IMR-90 (cell line): ENCODE data around the gene FAM163A. TPM values are rescaled to one million over a fixed set of nuclear protein-coding genes. Genes with fewer than 3 reads are reported as not detected.

Experiments
- ATAC-seq: fragments of 200-7000 bp; cut with Tn5 transposase; 2 replicates; pipeline ENCODE4 v1.9.1; 2020; ENCODE audit warnings: low read depth, mild to moderate bottlenecking, moderate library complexity
- BruUV-seq: library from RNA; stranded (reverse); fragments of 400-500 nt; replicated peaks from 2 replicates; lab custom pipeline; 2021; lab: Mats Ljungman, UMichigan
- CTCF ChIA-PET: fragments of 300-600 bp; formaldehyde crosslinking; extraction: SDS; loops from one replicate; lab custom pipeline; 2021; ENCODE audit warnings: antibody characterized with exemption; lab: Yijun Ruan, JAX
- POLR2A ChIA-PET: fragments of 300-600 bp; sonication (Branson Sonifier 250); formaldehyde crosslinking; loops from one replicate; lab custom pipeline; 2022; ENCODE audit warnings: antibody characterized with exemption; ENCODE audit not compliant: unreplicated experiment; lab: Charles Lee
- DNase-seq: peaks from one replicate; pipeline ENCODE4 v3.0.0; 2013
- H2AFZ ChIP-seq: replicated peaks from 2 replicates; pipeline ENCODE3; 2013; ENCODE audit warnings: low read length, mild to moderate bottlenecking; ENCODE audit not compliant: poor library complexity
- H2AK5ac ChIP-seq: 2 replicates; pipeline ENCODE4 v1.6.1; 2013; ENCODE audit warnings: low read depth, low read length, inconsistent platforms
- H2AK9ac ChIP-seq: replicated peaks from 2 replicates; pipeline ENCODE3; 2013; ENCODE audit warnings: mild to moderate bottlenecking, low read depth, low read length, moderate library complexity; ENCODE audit not compliant: poor library complexity
- H2BK120ac ChIP-seq: 2 replicates; pipeline ENCODE4 v1.6.1; 2013; ENCODE audit warnings: low read depth, low read length, inconsistent platforms
- H2BK15ac ChIP-seq: 3 replicates; pipeline ENCODE4 v1.6.1; 2013; ENCODE audit warnings: low read depth, low read length, inconsistent platforms
- H2BK20ac ChIP-seq: 2 replicates; pipeline ENCODE4 v1.6.1; 2013; ENCODE audit warnings: low read depth, mild to moderate bottlenecking, inconsistent platforms, low read length, moderate library complexity
- H2BK5ac ChIP-seq: 2 replicates; pipeline ENCODE4 v1.6.1; 2013; ENCODE audit warnings: mild to moderate bottlenecking, low read depth, low read length, inconsistent platforms; ENCODE audit not compliant: poor library complexity, severe bottlenecking
- H3K14ac ChIP-seq: replicated peaks from 2 replicates; pipeline ENCODE4 v1.6.1; 2013; ENCODE audit warnings: low read depth, low read length, inconsistent platforms
- H3K18ac ChIP-seq: 2 replicates; pipeline ENCODE4 v1.6.1; 2013; ENCODE audit warnings: low read depth, low read length, control low read depth
- H3K23ac ChIP-seq: 2 replicates; pipeline ENCODE4 v1.6.1; 2013; ENCODE audit warnings: low read depth, low read length, inconsistent platforms
- H3K27ac ChIP-seq: 2 replicates; pipeline ENCODE4 v1.5.1; 2013; ENCODE audit warnings: mild to moderate bottlenecking, control low read depth, low read length; ENCODE audit not compliant: insufficient read depth
- H3K27me3 ChIP-seq: 2 replicates; pipeline ENCODE4 v1.6.1; 2013; ENCODE audit warnings: low read length; ENCODE audit not compliant: control insufficient read depth, insufficient read depth
- H3K36me3 ChIP-seq: 2 replicates; pipeline ENCODE4 v1.6.1; 2013; ENCODE audit warnings: low read length, mixed read lengths; ENCODE audit not compliant: control insufficient read depth, insufficient read depth
- H3K4ac ChIP-seq: 2 replicates; pipeline ENCODE4 v1.6.1; 2013; ENCODE audit warnings: low read depth, low read length, inconsistent platforms
- H3K4me1 ChIP-seq: 2 replicates; pipeline ENCODE4 v1.6.1; 2013; ENCODE audit warnings: low read length, mixed read lengths; ENCODE audit not compliant: control insufficient read depth, insufficient read depth
- H3K4me2 ChIP-seq: 2 replicates; pipeline ENCODE4 v1.6.1; 2013; ENCODE audit warnings: low read depth, mild to moderate bottlenecking, control low read depth, low read length, moderate library complexity
- H3K4me3 ChIP-seq: 2 replicates; pipeline ENCODE4 v1.5.1; 2013; ENCODE audit warnings: low read depth, mild to moderate bottlenecking, control low read depth, low read length, moderate library complexity; ENCODE audit not compliant: insufficient read depth
- H3K56ac ChIP-seq: 2 replicates; pipeline ENCODE4 v1.6.1; 2013; ENCODE audit warnings: low read length, inconsistent platforms; ENCODE audit not compliant: insufficient read depth; ENCODE audit errors: extremely low read depth
- H3K79me1 ChIP-seq, 2 experiments: 2 replicates each; pipeline ENCODE4 v1.6.1; 2013; ENCODE audit warnings: low read length in 2 of 2, inconsistent platforms in 1 of 2, low read depth in 1 of 2
- H3K9ac ChIP-seq: 2 replicates; pipeline ENCODE4 v1.6.1; 2013; ENCODE audit warnings: low read depth, low read length, control low read depth
- H3K9me1 ChIP-seq: 2 replicates; pipeline ENCODE4 v1.6.1; 2013; ENCODE audit warnings: low read length, inconsistent platforms; ENCODE audit not compliant: insufficient read depth
- H3K9me3 ChIP-seq: 2 replicates; pipeline ENCODE4 v1.6.1; 2013; ENCODE audit warnings: low read length; ENCODE audit not compliant: control insufficient read depth, insufficient read depth
- H4K20me1 ChIP-seq: 2 replicates; pipeline ENCODE4 v1.6.1; 2013; ENCODE audit warnings: low read length, inconsistent platforms; ENCODE audit not compliant: insufficient read depth
- H4K5ac ChIP-seq: 2 replicates; pipeline ENCODE4 v1.6.1; 2013; ENCODE audit warnings: mild to moderate bottlenecking, low read depth, low read length, control low read depth
- H4K8ac ChIP-seq, 2 experiments: 2 replicates each; pipeline ENCODE4 v1.6.1; 2013; ENCODE audit warnings: low read depth in 2 of 2, low read length in 2 of 2, control low read depth in 1 of 2, inconsistent platforms in 1 of 2
- H4K91ac ChIP-seq: 2 replicates; pipeline ENCODE4 v1.6.1; 2013; ENCODE audit warnings: low read depth, low read length, inconsistent platforms; ENCODE audit not compliant: insufficient read depth
- BHLHE40 ChIP-seq: fragments of 150-350 bp; IDR thresholded peaks from 2 replicates; pipeline ENCODE4 v1.6.1; 2016; ENCODE audit warnings: mild to moderate bottlenecking, low read depth, low read length
- CEBPB ChIP-seq: IDR thresholded peaks from 2 replicates; pipeline ENCODE4 v1.6.1; 2012; ENCODE audit warnings: low read depth, low read length, improper control_type of control experiment
- CHD1 ChIP-seq: IDR thresholded peaks from 2 replicates; pipeline ENCODE4 v1.6.1; 2012; ENCODE audit warnings: low read depth, low read length, improper control_type of control experiment
- CTCF ChIP-seq: conservative IDR thresholded peaks from 2 replicates; pipeline ENCODE4 v1.5.1; 2012; ENCODE audit warnings: mild to moderate bottlenecking, low read depth, low read length, improper control_type of control experiment
- ELK1 ChIP-seq: fragments of 150-350 bp; IDR thresholded peaks from 2 replicates; pipeline ENCODE4 v1.6.1; 2016; ENCODE audit warnings: low read depth, mild to moderate bottlenecking, low read length, moderate library complexity, borderline replicate concordance
- FOS ChIP-seq: fragments of 150-350 bp; IDR thresholded peaks from 2 replicates; pipeline ENCODE4 v1.6.1; 2016; ENCODE audit warnings: low read depth, low read length
- MAFK ChIP-seq: IDR thresholded peaks from 2 replicates; pipeline ENCODE4 v1.6.1; 2012; ENCODE audit warnings: low read depth, low read length, improper control_type of control experiment
- MAZ ChIP-seq: IDR thresholded peaks from 2 replicates; pipeline ENCODE4 v1.6.1; 2012; ENCODE audit warnings: low read depth, mild to moderate bottlenecking, low read length, improper control_type of control experiment, moderate library complexity, borderline replicate concordance
- MXI1 ChIP-seq: IDR thresholded peaks from 2 replicates; pipeline ENCODE4 v1.6.1; 2012; ENCODE audit warnings: low read depth, mild to moderate bottlenecking, low read length, moderate library complexity, borderline replicate concordance
- NFE2L2 ChIP-seq: fragments of 150-350 bp; IDR thresholded peaks from 2 replicates; pipeline ENCODE4 v1.6.1; 2016; ENCODE audit warnings: low read depth, mild to moderate bottlenecking, low read length
- POLR2A ChIP-seq: IDR thresholded peaks from 2 replicates; pipeline ENCODE4 v1.6.1; 2012; ENCODE audit warnings: mild to moderate bottlenecking, low read depth, low read length
- RAD21 ChIP-seq: IDR thresholded peaks from 2 replicates; pipeline ENCODE4 v1.6.1; 2012; ENCODE audit warnings: low read length, improper control_type of control experiment
- RCOR1 ChIP-seq: IDR thresholded peaks from 2 replicates; pipeline ENCODE4 v1.6.1; 2012; ENCODE audit warnings: mild to moderate bottlenecking, low read length, improper control_type of control experiment; ENCODE audit not compliant: insufficient replicate concordance
- RFX5 ChIP-seq: IDR thresholded peaks from 2 replicates; pipeline ENCODE4 v1.8.0; 2012; ENCODE audit warnings: low read depth, mild to moderate bottlenecking, low read length, moderate library complexity
- SMC3 ChIP-seq: fragments of 150-350 bp; IDR thresholded peaks from 2 replicates; pipeline ENCODE4 v1.6.1; 2016; ENCODE audit warnings: low read depth, mild to moderate bottlenecking, antibody characterized with exemption, low read length, moderate library complexity
- USF2 ChIP-seq: fragments of 150-350 bp; IDR thresholded peaks from 2 replicates; pipeline ENCODE4 v1.6.1; 2017; ENCODE audit warnings: mild to moderate bottlenecking, antibody characterized with exemption, low read length, low read depth
- dilution Hi-C: fragments of 300-500 bp; cut with HindIII; formaldehyde crosslinking; loops from one replicate; pipeline ENCODE4 v1.14.3; 2018; ENCODE audit warnings: low sequenced_read_pairs; ENCODE audit not compliant: unreplicated experiment
- in situ Hi-C: fragments of 300-500 bp; cut with MboI; formaldehyde crosslinking; loops from 3 replicates; pipeline ENCODE4 v1.14.3; 2019; ENCODE audit warnings: low sequenced_read_pairs, inconsistent platforms, mixed read lengths
- intact Hi-C: fragments of 100-400 bp; cut with micrococcal nuclease; formaldehyde crosslinking; loops from 2 replicates; pipeline ENCODE4 v1.10.0; 2022
- polyA plus RNA-seq, 3 experiments: library from polyadenylated mRNA; depleted of rRNA; stranded (reverse); fragments of >200 nt; gene quantifications; 2 replicates each; pipeline ENCODE4 v1.2.3, GENCODE V29; 2012; ENCODE audit warnings: low replicate concordance in 1 of 3
- total RNA-seq: library from RNA; depleted of rRNA; stranded (reverse); fragments of >200 nt; gene quantifications from 2 replicates; pipeline ENCODE4 v1.2.3, GENCODE V29; 2012

Gene FAM163A
- total and polyA plus RNA-seq, 2 of the 4 experiments (the other 2 are of a cell fraction) = not detected

- ChIA-PET POLR2A (no interaction called here), CTCF (interaction anchor here (1.1 to 1.3 kb wide), 4 partner anchors 9 to 95 kb away, joined by 3 to 4 read pairs (median 3); no protein-coding TSS in a partner anchor)
- Histone ChIP-seq H4K8ac (no peak overlapping the region), H3K4me1 (no peaks in the 10 kb centered on the region), H2BK15ac (no peak overlapping the region), H2AFZ (no peak overlapping the region), H4K91ac (no peak overlapping the region), H2BK5ac (no peak overlapping the region), H3K23ac (no peak overlapping the region), H3K9me3 (peaks cover 4% of the 10 kb centered on the region), H4K20me1 (no peaks in the 10 kb centered on the region), H3K79me1 (no peaks in the 10 kb centered on the region), H2AK5ac (no peak overlapping the region), H3K9me1 (no peaks in the 10 kb centered on the region), H3K27ac (no peak overlapping the region), H3K18ac (no peak overlapping the region), H3K36me3 (no peaks in the 10 kb centered on the region), H3K56ac (no peak overlapping the region), H4K5ac (no peak overlapping the region), H3K4ac (no peak overlapping the region), H2BK20ac (no peak overlapping the region), H2BK120ac (no peak overlapping the region), H3K14ac (no peak overlapping the region), H3K9ac (no peak overlapping the region), H3K4me2 (no peak overlapping the region), H2AK9ac (no peak overlapping the region), H3K4me3 (no peak overlapping the region), H3K27me3 (no peaks in the 10 kb centered on the region)
- no peak for DNase-seq
- TF ChIP-seq CTCF (no peak), POLR2A (no peak), RFX5 (no peak), RAD21 (no peak), MAFK (no peak), MXI1 (no peak), USF2 (no peak), CEBPB (no peak), NFE2L2 (no peak), FOS (no peak), SMC3 (no peak), BHLHE40 (no peak), RCOR1 (no peak), ELK1 (no peak), CHD1 (no peak), MAZ (no peak)
- dilution Hi-C loops = no loop called here
- no TSS peak for BruUV-seq
- in situ Hi-C loops = loop anchor here (25.0 kb wide), 1 partner anchor 443 kb away; the partner anchor contains the start of gene QSOX1
- ATAC-seq = no peak
- intact Hi-C loops = no loop called here
These were observed 23.8 kb upstream of the FAM163A start for GRCh38 chr1:179719272-179719671.
